ENCODE results near the gene MRPS24.

The MRPS24 gene

GRCh38 chr7:43865277-43865676, 4.0 kb downstream of the MRPS24 start:
- DNase-seq (ENCODE audit: extremely low spot score): no peak
- CTCF ChIA-PET: no interaction called here
- POLR2A ChIA-PET: no interaction called here
- TF ChIP-seq LEF1 (IDR thresholded peaks at IDR 0.05; ENCODE audit: borderline replicate concordance) (no peak), ZNF384 (IDR thresholded peaks at IDR 0.05) (no peak), HDGF (IDR thresholded peaks at IDR 0.05; ENCODE audit: borderline replicate concordance) (no peak), FOXA1 (IDR thresholded peaks at IDR 0.05) (no peak), ARNT (IDR thresholded peaks at IDR 0.05) (no peak), PKNOX1 (IDR thresholded peaks at IDR 0.05) (no peak), SUZ12 (IDR thresholded peaks at IDR 0.05) (no peak), FOXM1 (IDR thresholded peaks at IDR 0.05; ENCODE audit: borderline replicate concordance) (no peak), CTBP1 (IDR thresholded peaks at IDR 0.05; ENCODE audit: borderline replicate concordance) (no peak), ELF4 (IDR thresholded peaks at IDR 0.05) (no peak), SP1 (IDR thresholded peaks at IDR 0.05) (no peak), BHLHE40 (IDR thresholded peaks at IDR 0.05; ENCODE audit: borderline replicate concordance) (no peak), NFRKB (IDR thresholded peaks at IDR 0.05) (no peak), L3MBTL2 (conservative IDR thresholded peaks at IDR 0.05) (no peak), FOXK2 (IDR thresholded peaks at IDR 0.05) (no peak), TARDBP (IDR thresholded peaks at IDR 0.05) (no peak)

- ChIA-PET CTCF (no interaction called here), POLR2A (no interaction called here)
- DNase-seq (ENCODE audit: extremely low spot score): no peak
- no peak for TF ChIP-seq ELF4 (IDR thresholded peaks at IDR 0.05)
- no peak for TF ChIP-seq L3MBTL2 (conservative IDR thresholded peaks at IDR 0.05)
- TF ChIP-seq FOXA1 (IDR thresholded peaks at IDR 0.05): no peak
- TF ChIP-seq NFRKB (IDR thresholded peaks at IDR 0.05): no peak
- no peak for TF ChIP-seq HDGF (IDR thresholded peaks at IDR 0.05; ENCODE audit: borderline replicate concordance)
- no peak for TF ChIP-seq SP1 (IDR thresholded peaks at IDR 0.05)
- no peak for TF ChIP-seq TARDBP (IDR thresholded peaks at IDR 0.05)
- no peak for TF ChIP-seq ARNT (IDR thresholded peaks at IDR 0.05)
- no peak for TF ChIP-seq CTBP1 (IDR thresholded peaks at IDR 0.05; ENCODE audit: borderline replicate concordance)
- TF ChIP-seq PKNOX1 (IDR thresholded peaks at IDR 0.05): no peak
- TF ChIP-seq BHLHE40 (IDR thresholded peaks at IDR 0.05; ENCODE audit: borderline replicate concordance): no peak
- no peak for TF ChIP-seq FOXK2 (IDR thresholded peaks at IDR 0.05)
- TF ChIP-seq LEF1 (IDR thresholded peaks at IDR 0.05; ENCODE audit: borderline replicate concordance): no peak
- TF ChIP-seq FOXM1 (IDR thresholded peaks at IDR 0.05; ENCODE audit: borderline replicate concordance): no peak
- TF ChIP-seq SUZ12 (IDR thresholded peaks at IDR 0.05): no peak
- no peak for TF ChIP-seq ZNF384 (IDR thresholded peaks at IDR 0.05)
Measured at GRCh38 chr7:43864126-43864525, 5.2 kb downstream of the MRPS24 start.

GRCh38 chr7:43856996-43857395, 12.3 kb downstream of the MRPS24 start:
- CTCF ChIA-PET: no interaction called here
- no peak for TF ChIP-seq CTBP1 (IDR thresholded peaks at IDR 0.05; ENCODE audit: borderline replicate concordance)
- no peak for TF ChIP-seq PKNOX1 (IDR thresholded peaks at IDR 0.05)
- TF ChIP-seq ELF4 (IDR thresholded peaks at IDR 0.05): no peak
- TF ChIP-seq ZNF384 (IDR thresholded peaks at IDR 0.05): no peak
- TF ChIP-seq TARDBP (IDR thresholded peaks at IDR 0.05): no peak
- no peak for TF ChIP-seq SUZ12 (IDR thresholded peaks at IDR 0.05)
- no peak for TF ChIP-seq ARNT (IDR thresholded peaks at IDR 0.05)
- no peak for TF ChIP-seq NFRKB (IDR thresholded peaks at IDR 0.05)
- no peak for TF ChIP-seq L3MBTL2 (conservative IDR thresholded peaks at IDR 0.05)
- TF ChIP-seq SP1 (IDR thresholded peaks at IDR 0.05): no peak
- no peak for TF ChIP-seq LEF1 (IDR thresholded peaks at IDR 0.05; ENCODE audit: borderline replicate concordance)
- no peak for TF ChIP-seq FOXA1 (IDR thresholded peaks at IDR 0.05)
- TF ChIP-seq BHLHE40 (IDR thresholded peaks at IDR 0.05; ENCODE audit: borderline replicate concordance): no peak
- TF ChIP-seq HDGF (IDR thresholded peaks at IDR 0.05; ENCODE audit: borderline replicate concordance): no peak
- no peak for TF ChIP-seq FOXM1 (IDR thresholded peaks at IDR 0.05; ENCODE audit: borderline replicate concordance)
- DNase-seq (ENCODE audit: extremely low spot score): no peak
- POLR2A ChIA-PET: interaction anchor here (1.1 kb wide), 1 partner anchor 12 kb away, joined by 3 read pairs; the partner anchor contains the start of gene MRPS24

GRCh38 chr7:43856316-43856715, 13.0 kb downstream of the MRPS24 start:
- TF ChIP-seq L3MBTL2 (conservative IDR thresholded peaks at IDR 0.05): no peak
- no peak for TF ChIP-seq LEF1 (IDR thresholded peaks at IDR 0.05; ENCODE audit: borderline replicate concordance)
- TF ChIP-seq SUZ12 (IDR thresholded peaks at IDR 0.05): no peak
- TF ChIP-seq ARNT (IDR thresholded peaks at IDR 0.05): no peak
- TF ChIP-seq ZNF384 (IDR thresholded peaks at IDR 0.05): no peak
- no peak for TF ChIP-seq ELF4 (IDR thresholded peaks at IDR 0.05)
- TF ChIP-seq HDGF (IDR thresholded peaks at IDR 0.05; ENCODE audit: borderline replicate concordance): no peak
- TF ChIP-seq FOXM1 (IDR thresholded peaks at IDR 0.05; ENCODE audit: borderline replicate concordance): no peak
- TF ChIP-seq NFRKB (IDR thresholded peaks at IDR 0.05): no peak
- no peak for TF ChIP-seq PKNOX1 (IDR thresholded peaks at IDR 0.05)
- TF ChIP-seq BHLHE40 (IDR thresholded peaks at IDR 0.05; ENCODE audit: borderline replicate concordance): no peak
- no peak for TF ChIP-seq CTBP1 (IDR thresholded peaks at IDR 0.05; ENCODE audit: borderline replicate concordance)
- TF ChIP-seq SP1 (IDR thresholded peaks at IDR 0.05): no peak
- TF ChIP-seq FOXK2 (IDR thresholded peaks at IDR 0.05): no peak
- TF ChIP-seq FOXA1 (IDR thresholded peaks at IDR 0.05): no peak
- TF ChIP-seq TARDBP (IDR thresholded peaks at IDR 0.05): no peak
- POLR2A ChIA-PET: interaction anchor here (1.1 kb wide), 1 partner anchor 13 kb away, joined by 3 read pairs; the partner anchor contains the start of gene MRPS24
- CTCF ChIA-PET: no interaction called here
- DNase-seq (ENCODE audit: extremely low spot score): no peak

- TF ChIP-seq BHLHE40 (IDR thresholded peaks at IDR 0.05; ENCODE audit: borderline replicate concordance) (no peak), FOXK2 (IDR thresholded peaks at IDR 0.05) (no peak), SP1 (IDR thresholded peaks at IDR 0.05) (no peak), ZNF384 (IDR thresholded peaks at IDR 0.05) (no peak), FOXM1 (IDR thresholded peaks at IDR 0.05; ENCODE audit: borderline replicate concordance) (no peak), FOXA1 (IDR thresholded peaks at IDR 0.05) (no peak), LEF1 (IDR thresholded peaks at IDR 0.05; ENCODE audit: borderline replicate concordance) (no peak)
- POLR2A ChIA-PET: no interaction called here
- no peak for DNase-seq (ENCODE audit: extremely low spot score)
- CTCF ChIA-PET: no interaction called here
Measured at GRCh38 chr7:43855176-43855575, 14.1 kb downstream of the MRPS24 start.
